Epithelial cell of alveolus of lung (primary cell): Measurements from ENCODE around the gene PPIF. TPM values are rescaled to one million over a fixed set of nuclear protein-coding genes. Genes with fewer than 3 reads are reported as not detected.

ENCODE experiments used
- total RNA-seq: library from RNA; depleted of rRNA; stranded (reverse); fragments of >200 nt; gene quantifications from 2 replicates; pipeline ENCODE4 v1.2.1, GENCODE V29; 2015

PPIF gene
- 46.5 and 65.2 TPM in 2 replicates for total RNA-seq

GRCh38 chr10:79347226-79347893 lies at the start of gene PPIF:
PPIF (plus strand) TSS chr10:79347469; CDS start chr10:79347549, 80 bp downstream.

Other genes with a start within 250 kb of the PPIF start
- 25.0 and 59.2 TPM in 2 replicates for gene ZCCHC24, start 98.2 kb downstream of the PPIF start, total RNA-seq
- 0.32 and 0.65 TPM in 2 replicates for gene EIF5AL1, start 165.1 kb downstream of the PPIF start, total RNA-seq
- gene SFTPA2, start 212.9 kb downstream of the PPIF start, total RNA-seq = not detected in 2 replicates